Renal cortical epithelial cell (primary cell): ENCODE data around the gene SYT3. TPM values are rescaled to one million over a fixed set of nuclear protein-coding genes. Genes with fewer than 3 reads are reported as not detected.
"Not testable (repeated sequence)": the region's sequence is repeated elsewhere in the genome, so short reads cannot be mapped to it uniquely, and the experiment has no call there.

Experiments
- DNase-seq: peaks from one replicate; pipeline ENCODE4 v3.0.0-alpha.2; 2011; ENCODE audit warnings: low read depth
- total RNA-seq: library from RNA; depleted of rRNA; stranded (reverse); fragments of >200 nt; gene quantifications from 2 replicates; pipeline ENCODE4 v1.2.3, GENCODE V29; 2014

Gene SYT3
- total RNA-seq, 1 donor from 2014 or later: 0.40 TPM

DNA sequence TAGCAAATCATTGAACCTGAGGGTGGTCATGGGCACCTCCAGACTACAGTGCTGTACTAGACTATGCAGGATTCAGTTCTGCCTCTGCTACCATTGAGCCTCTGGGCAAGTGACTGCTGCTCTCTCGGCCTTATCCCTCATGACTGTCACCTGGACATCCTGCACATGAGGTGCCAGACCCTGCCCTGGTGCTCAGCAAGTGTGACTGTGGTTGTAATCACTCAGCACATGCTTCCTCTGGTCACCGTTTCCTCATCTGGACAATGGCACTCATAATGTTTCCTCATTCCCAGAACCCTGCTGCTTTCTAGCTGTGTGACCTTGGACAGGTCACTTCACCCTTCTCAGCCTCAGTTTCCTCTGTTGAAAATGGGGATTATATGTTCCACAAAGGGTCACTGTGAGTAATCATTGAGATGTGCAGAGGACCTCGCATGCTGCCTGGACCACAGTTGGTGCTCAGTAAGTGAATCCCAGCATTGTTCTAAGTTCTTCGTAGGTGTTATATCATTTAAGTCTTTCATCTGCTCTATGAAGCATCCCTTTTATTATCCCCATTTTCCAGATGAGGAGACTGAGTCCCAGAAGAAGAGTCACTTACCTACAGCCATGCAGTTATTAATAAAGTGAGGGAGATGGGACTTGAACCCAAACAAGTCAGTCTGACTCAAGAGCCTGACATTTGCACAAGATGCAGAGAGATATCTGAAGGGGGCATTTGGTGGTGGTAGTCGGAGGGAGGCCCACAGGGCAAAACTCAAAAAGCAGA, 3.2 kb downstream of the SYT3 start:
- DNase-seq: no peak

DNA sequence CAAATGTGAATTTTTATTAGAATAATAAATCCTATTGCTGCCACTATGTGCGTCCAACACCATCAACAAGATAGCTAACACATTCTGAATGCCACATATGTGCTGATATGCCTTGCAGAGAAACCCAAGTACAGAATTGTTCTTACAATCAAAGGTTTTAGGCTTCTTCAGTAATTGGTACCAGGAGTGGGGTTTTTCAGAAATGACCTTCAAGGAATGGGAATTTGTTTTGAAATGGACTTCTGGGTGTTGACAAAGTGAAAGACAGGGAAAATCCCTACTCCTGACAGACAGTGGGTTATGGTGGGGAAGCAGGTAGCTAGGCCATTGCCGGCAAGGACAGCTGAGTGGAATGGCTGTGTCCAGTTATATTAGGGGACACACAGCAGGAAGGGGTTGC, 5.7 kb downstream of the SYT3 start:
- no peak for DNase-seq

DNA sequence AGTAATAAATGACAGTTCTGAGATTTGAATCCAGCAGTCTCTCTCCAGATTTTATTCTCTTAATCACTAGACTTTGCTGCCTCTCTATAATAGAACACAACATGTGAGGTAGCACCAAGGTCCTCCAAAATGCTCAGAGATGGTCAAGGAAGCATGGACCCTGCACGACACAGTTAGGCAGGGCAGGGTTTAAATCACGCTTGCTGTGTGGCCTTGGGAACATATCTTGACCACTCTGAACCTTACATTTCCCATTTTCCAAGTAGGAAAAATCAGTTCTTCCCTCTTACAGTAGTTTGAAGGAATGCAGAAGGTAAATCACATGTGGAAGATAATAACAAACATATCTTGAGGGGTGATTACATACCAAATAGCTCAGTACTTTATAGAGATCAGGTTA, 6.3 kb downstream of the SYT3 start:
- no peak for DNase-seq

DNA sequence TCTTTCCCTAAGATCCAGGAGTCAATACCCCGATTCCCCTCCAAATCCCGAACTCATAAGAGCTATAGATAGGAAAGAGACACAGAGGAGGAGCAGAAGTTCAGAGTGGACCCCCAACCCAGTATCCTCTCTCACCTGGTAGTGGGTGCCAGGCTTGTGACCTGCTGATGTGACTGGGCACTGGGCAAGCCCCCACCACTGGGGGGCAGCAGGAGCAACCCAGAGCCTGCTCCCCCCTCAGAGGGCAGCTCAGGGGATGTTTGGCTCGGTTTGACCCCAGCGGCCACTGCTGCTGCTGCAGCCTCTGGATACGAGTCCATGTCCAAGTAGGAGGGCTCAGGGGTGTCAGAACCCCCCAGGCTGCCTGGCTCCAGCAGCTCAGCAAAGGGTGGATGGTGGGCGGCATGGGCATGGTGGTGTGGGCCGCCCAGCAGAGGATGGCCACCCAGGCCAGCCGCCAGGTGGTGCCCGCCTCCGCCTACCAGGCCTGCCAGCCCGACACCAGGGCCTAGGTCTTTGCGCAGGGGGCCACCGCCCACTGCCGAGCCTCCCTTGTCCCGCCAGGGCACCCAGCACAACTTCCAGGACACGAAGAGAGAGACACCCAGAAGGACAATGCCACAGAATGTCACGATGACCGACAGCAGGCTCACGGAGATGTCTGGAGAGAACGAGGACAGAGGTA, 7.4 kb downstream of the SYT3 start:
- DNase-seq: no peak

DNA sequence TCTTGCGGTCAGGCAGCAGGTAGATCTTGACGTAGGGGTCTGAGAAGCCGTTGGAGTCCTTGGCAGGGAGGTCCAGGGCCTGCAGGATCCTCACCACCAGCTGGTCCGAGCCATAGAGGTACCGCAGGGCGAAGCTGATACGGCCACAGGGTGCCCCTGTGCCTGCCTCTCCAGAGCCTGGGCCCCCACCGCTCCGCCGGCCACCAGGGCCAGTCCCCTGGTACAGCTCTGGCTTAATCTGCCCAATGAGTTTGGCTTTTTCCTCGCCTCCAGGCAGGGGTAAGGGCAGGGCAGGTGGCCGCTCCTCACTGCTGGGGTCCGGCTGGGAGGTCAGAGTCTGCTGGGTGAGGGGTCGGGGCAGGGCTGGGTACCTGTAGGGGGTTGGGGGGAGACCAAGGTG, 9.9 kb downstream of the SYT3 start:
- DNase-seq: no peak

DNA sequence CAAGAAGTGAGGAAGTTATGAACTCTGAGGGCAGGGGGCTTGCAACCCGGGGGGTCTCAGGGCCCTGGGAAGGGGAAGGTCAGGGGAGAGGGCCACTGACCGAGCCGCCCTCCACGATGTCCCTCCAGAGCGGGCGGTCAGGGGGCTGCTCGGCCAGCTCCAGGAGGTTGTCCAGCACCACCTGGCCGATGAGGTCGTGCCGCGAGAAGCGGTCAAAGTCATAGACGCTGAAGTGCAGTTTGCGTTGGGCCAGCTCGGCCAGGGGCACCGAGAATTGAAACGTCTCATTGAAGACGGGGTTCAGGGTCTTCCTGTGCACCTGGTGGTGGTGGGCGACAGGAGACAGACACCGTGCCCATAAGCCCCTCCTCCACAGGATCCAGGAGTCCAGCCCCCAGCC, 10.5 kb downstream of the SYT3 start:
- no peak for DNase-seq

DNA sequence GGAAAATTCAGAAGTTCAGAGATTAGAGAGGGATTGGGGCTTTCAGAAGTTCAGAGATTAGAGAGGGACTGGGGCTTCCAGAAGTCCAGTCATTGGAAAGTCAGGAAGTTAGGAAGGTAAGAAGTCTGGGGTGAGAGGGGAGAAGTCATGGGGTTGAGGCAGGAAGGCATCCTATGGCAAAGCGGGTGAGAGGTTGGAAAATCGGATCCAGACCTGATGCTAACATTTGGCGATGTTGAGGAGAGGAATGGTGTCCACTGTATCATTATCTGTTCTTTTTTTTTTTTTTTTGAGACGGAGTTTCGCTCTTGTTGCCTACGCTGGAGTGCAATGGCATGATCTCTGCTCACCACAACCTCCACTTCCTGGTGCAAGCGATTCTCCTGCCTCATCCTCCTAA, 11.1 kb downstream of the SYT3 start:
- DNase-seq: no peak

DNA sequence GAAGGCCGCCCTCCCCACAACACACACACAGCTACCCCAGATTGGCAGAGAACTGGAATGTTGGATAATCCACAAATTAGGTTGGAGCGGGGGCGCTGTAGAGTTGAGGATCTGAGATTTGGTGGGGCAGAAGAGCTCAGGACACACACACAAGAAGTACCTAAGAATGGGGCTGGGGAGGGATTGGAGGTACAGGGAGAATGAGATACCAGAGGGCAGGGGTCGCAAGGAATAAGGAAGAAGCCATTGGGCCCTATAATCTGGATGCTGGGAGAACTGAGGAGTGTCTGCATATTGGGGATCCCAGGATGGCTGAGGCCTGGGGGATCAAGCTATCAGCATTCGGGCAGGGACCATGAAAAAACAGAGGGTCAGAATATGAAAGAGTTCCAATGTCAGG, 11.5 kb downstream of the SYT3 start:
- no peak for DNase-seq

DNA sequence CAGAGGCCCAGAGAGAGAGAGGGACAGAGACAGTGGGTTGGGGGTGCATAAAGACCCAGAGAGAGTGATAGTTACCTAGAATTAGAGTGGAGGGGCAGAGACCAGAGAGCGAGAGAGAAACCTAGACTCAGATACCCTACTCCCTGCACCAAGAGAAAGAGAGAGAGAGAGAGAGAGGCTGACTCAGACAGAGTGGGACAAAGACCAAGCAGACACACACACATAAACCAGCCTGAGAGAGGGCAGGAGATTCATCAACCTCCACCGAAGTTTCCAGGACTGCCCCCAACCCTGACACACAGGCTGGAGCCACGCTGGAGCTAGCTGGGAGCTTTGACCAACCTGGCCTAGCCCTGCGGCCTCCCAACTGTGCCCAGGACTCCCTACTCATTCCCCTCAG, 12.9 kb downstream of the SYT3 start:
- DNase-seq: no peak

DNA sequence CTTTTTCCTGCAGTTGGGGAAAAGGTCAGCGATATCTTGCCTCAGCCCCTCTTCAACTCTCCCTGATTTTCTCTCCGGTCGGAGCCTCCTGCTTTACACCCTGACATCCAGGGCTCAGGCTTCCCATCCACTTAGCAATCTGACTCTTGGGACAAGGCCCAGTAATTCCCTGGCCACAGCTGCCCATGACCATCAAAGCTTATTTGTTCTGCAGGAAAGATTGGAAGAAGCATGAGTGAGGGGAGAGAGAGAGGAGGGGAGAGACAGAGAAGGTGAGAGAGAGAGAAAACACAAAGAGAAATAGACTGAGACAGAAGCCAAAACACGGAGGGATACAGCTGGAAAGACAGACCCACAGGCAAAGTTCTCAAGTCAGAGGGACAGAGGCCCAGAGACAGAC, 13.7 kb downstream of the SYT3 start:
- DNase-seq: no peak

DNA sequence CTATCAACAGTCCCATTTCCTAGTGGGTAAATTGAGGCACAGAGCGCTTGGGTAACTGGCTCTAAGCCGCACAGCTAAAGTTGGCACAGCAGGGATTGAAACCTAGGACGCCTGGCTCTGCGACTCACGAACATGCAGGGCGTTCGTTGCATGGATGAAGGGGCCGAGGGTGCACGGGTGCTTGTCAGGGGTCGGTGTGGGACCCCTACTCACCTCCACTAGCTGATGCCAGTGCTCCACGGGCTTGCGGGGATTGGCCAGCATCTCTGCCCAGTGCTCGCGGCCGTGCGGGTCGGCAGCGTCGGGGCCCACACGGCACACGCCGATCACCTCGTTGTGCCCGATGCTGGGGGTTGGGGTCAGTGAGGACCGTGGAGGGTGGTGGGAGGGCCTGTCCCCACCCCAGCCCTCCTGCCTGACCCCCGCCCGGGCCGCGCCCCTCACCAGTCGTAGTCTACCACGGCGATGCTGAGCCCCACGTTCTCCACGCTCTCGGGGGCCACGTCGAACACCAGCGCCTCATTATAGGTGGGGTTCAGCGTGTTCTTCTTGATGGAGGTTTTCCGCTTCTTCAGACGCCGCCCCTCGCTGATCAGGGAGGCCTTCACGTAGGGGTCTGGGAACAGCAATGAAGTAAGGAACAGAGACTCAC, 14.6 kb downstream of the SYT3 start:
- no peak for DNase-seq

DNA sequence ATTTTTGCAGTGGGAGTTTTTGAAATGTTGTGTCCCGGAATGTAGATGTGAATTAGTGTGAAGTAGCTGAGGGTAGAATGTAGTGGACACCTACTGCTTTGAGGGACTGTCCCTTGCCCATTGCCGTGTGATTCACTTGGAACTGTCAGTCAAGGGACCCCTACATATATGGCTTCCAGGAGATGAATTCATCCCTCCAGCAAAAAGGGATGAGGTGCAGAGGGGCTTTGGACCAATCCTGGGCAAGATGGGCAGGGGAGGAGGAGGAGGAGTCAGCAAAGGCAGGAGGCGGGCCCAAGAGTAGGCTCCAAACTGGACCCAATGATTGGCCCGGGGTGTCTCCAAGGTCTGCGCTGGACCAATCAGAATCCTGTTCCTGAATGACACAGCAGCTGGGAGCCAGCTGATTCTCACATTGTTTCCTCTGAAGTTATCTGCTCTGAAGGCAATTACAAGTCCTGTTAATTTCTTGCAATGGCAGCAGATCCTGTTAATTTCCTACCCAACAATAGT, 19.2 kb downstream of the SYT3 start:
- DNase-seq: not testable (repeated sequence)

DNA sequence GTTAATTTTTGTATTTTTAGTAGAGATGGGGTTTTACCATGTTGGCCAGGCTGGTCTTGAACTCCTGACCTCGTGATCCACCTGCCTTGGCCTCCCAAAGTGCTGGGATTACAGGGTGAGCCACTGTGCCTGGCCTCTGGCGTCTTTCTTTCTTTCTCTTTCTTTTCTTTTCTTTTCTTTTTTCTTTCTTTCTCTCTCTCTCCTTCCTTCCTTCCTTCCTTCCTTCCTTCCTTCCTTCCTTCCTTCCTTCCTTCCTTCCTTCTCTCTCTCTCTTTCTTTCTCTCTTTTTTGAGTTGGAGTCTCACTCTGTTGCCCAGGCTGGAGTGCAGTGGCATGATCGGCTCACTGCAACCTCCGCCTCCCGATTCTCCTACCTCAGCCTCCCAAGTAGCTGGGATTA, 20.5 kb downstream of the SYT3 start:
- not testable (repeated sequence) for DNase-seq

DNA sequence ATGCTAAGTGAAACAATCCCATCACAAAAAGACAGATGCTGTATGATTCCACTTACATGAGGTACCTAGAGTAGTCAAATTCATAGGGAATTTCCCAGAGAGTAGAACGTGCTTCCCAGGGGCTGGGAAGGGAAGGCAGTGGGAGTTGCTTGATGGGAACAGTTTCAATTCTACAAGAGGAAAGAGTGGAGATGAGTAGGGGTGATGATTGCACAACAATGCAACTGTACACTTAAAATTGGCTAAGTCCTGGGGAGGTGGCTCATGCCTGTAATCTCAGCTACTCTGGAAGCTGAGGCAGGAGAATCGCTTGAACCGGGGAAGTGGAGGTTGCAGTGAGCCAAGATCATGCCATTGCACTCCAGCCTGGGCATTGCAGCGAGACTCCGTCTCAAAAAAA, 21.3 kb downstream of the SYT3 start:
- not testable (repeated sequence) for DNase-seq

DNA sequence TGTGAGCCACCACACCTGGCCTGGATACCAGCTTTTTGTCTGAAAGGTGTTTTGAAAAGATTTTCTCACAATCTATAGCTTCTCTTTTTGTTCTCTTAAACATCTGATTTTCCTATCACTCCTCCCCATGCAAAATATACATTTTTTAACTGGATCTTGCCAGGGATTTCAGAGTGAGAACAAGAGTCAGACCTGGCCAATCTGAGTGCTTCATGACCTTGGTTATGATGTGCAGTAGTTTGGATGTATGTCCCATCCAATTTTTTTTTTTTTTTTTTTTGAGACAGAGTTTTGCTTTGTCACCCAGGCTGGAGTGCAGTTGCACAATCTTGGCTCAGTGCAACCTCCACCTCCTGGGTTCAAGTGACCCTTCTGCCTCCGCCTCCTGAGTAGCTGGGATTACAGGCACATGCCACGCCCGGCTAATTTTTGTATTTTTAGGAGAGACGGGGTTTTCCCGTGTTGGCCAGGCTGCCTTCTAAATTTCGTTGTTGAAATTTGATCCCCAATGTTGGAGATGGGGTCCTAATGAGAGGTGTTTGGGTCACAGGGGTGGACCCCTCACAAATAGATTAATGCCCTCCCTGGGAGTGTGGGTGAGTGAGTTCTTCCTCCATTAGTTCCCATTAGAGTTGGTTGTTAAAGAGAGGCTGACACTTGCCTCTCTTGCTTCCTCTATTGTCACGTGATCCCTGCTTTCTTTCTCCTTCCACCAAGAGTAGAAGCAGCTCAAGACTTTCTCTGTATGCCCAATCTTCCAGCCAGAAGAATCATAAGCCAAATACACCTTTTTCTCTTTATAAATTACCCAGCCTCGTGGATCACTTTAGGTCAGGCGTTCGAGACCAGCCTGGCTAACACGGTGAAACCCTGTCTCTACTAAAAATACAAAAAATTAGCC, 26.9 kb downstream of the SYT3 start:
- not testable (repeated sequence) for DNase-seq

DNA sequence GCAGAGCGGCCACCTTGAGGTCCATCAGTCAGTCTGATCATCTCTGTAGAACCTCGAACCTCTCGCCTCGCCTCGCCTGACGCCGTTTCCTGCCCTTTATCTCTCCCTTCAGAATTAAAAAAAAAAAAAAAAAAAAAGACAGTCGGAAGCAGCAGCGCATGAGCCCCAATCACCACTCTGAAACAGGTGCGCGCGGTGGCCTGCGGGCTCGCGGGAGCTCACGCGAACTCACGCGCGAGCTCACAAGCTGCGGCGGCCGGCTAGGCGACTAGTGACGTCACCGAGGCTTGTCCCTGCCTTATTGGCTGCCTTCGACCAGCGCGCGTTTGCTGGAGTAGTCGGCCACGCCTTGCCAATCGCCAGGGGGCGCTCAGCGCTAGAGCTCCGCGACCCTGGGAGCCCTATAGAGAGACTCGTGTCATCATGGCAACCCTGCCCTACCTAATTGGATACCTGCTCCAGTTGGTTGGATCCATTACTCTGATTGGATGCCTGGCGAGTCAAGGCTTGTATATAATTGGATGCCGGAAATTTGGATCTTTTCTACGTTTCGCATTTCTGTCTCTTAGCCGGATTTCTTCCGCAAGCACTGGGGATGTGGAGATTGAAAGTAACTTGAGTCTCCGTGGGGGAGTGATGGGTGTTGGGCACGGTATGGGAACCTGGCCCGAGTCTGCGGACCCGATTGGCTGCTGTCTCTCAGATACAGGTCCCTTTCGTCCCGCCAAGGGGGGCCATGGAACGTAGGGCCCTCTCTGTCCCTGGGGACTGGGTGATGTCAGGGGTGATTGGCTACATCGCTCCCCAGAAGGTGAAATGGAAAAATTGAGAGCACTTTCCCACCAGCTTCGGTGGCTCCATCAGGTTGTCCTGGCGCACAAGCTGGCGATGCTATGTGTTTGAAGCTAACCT, 31.6 kb downstream of the SYT3 start:
- DNase-seq: peak; percentile 36

DNA sequence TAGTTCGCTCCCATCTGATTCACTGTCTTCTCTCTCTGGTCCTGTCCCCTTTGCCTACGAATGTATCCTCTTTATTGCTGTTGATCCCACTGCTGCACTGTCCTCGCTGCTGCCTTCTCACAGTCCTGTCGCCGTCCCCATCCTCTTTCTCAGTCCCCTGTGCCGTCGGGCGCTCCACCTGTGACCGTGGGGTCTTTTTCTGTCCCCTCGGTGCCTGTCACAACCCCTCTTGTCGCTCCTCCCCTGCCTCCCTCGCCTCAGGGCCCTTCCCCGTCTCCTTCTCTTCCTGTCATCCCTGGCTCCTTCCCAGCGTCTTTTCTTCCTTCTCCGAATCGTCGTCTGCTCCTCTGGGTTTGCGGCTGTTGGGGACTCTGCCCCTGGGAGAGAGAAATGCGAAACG, 32.3 kb downstream of the SYT3 start:
- no peak for DNase-seq

DNA sequence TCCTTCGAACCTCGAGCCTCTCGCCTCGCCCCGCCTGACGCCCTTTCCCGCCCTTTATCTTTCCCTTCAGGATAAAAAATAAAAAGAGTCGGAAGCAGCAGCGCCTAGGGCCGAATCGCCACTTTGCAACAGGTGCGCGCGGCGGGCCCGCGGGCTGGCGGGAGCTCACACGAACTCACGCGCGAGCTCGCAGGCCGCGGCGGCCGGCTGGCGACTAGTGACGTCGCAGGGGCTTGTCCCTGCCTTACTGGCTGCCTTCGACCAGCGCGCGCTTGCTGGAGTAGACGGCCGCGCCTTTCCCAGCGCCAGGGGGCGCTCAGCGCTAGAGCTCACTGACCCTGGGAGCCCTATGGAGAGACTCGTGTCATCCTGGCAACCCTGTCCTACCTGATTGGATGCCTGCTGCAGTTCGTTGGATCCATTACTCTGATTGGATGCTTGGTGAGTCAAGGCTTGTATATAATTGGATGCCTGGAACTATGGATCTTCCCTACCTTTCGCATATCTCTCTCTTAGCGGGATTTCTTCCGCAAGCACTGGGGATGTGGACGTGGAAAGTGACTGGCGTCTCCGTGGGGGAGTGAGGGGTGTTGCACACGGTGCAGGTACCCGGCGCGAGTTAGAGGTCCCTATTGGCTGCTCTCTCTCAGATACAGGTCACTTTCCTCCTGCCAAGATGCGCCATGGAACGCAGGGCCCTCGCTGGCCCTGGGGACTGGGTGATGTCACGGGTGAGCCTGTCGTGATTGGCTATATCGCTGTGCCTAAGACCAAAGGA, 33.4 kb downstream of the SYT3 start:
- not testable (repeated sequence) for DNase-seq

DNA sequence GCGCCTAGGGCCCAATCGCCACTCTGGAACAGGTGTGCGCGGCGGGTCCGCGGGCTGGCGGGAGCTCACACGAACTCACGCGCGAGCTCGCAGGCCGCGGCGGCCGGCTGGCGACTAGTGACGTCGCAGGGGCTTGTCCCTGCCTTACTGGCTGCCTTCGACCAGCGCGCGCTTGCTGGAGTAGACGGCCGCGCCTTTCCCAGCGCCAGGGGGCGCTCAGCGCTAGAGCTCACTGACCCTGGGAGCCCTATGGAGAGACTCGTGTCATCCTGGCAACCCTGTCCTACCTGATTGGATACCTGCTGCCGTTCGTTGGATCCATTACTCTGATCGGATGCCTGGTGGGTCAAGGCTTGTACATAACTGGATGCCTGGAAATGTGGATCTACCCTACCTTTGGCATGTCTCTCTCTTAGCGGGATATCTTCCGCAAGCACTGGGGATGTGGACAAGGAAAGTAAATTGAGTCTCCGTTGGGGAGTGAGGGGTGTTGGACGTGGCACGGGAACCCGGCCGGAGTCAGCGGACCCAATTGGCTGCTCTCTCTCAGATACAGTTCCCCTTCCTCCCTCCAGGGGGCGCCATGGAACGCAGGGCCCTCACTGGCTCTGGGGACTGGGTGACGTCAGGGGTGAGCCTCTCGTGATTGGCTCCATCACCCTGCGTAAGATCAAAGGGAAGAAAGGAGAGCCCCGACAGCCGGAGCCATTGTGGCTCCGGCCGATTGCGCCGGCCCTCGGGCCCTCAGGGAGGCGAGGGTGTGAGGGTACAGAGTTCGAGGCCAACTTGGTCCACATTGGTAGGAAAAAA, 35.2 kb downstream of the SYT3 start:
- DNase-seq: not testable (repeated sequence)
